ENCODE results near the gene C2CD5.

The C2CD5 gene

GRCh38 chr12:22407397-22407796 lies 136.9 kb downstream of the C2CD5 start:
- TF ChIP-seq, protein P1, sequence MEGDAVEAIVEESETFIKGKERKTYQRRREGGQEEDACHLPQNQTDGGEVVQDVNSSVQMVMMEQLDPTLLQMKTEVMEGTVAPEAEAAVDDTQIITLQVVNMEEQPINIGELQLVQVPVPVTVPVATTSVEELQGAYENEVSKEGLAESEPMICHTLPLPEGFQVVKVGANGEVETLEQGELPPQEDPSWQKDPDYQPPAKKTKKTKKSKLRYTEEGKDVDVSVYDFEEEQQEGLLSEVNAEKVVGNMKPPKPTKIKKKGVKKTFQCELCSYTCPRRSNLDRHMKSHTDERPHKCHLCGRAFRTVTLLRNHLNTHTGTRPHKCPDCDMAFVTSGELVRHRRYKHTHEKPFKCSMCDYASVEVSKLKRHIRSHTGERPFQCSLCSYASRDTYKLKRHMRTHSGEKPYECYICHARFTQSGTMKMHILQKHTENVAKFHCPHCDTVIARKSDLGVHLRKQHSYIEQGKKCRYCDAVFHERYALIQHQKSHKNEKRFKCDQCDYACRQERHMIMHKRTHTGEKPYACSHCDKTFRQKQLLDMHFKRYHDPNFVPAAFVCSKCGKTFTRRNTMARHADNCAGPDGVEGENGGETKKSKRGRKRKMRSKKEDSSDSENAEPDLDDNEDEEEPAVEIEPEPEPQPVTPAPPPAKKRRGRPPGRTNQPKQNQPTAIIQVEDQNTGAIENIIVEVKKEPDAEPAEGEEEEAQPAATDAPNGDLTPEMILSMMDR (IDR thresholded peaks at IDR 0.05; ENCODE audit: insufficient read depth, missing control alignments), result no peak
- no peak for DNase-seq (ENCODE audit: insufficient read length, low spot score)
- no peak for FAIRE-seq

DNA sequence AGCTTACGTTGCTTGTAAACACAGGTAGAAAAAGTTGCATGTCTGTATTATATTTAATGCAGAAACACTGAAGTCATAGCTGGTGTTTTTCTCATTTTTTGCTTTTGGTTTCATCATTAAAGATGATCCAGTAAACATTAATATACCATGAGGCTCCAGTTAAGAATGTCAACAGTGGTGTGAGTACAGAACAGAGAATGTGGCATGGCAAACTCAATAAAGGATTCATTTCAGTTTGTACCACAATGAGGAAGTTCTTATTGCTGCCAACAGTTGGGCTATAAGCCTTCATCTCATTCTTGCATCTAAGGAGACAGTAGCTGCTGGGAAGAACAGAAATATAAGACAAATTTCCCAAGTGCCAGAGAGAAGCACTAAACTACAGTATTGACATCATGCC lies 137.7 kb downstream of the C2CD5 start:
- FAIRE-seq (no peak), DNase-seq (ENCODE audit: insufficient read length, low spot score) (no peak)
- TF ChIP-seq, protein P1 (IDR thresholded peaks at IDR 0.05; ENCODE audit: insufficient read depth, missing control alignments), result no peak

DNA sequence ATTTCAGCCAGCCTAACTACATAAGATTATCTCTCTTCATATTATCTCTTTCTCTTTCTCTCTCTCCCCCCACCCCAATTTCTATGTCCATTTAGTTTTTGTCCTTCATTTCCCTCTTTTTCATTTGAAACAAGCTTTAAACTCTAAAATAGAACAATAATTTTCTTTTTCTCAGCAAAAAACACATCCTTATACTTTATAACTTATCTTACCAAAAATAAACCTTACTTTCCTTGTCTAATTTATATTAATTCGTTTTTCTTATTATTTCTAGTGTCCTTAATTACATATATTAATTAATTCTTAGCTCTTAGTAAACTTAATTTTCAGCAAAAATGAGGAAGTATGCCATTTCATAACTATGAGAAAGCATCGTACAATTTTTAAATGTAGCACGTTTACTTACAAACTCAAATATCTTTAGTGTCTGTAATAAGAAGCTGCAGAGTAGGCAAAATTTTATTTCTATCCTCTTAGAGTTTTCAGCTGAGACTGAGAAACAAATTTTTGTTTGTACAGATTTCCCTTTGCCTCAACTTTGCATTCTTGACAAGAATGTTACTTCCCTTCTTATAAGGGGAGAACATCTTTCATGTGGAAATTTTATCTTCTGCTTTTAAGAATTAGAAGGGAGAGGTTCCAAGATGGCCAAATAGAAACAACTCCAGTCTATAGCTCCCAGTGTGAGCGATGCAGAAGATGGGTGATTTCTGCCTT lies 144.7 kb downstream of the C2CD5 start:
- FAIRE-seq, result no peak
- TF ChIP-seq, protein P1 (IDR thresholded peaks at IDR 0.05; ENCODE audit: insufficient read depth, missing control alignments), result no peak
- no peak for DNase-seq (ENCODE audit: insufficient read length, low spot score)
